Measurements from ENCODE around the gene SECISBP2.

SECISBP2 gene

GRCh38 chr9:89405826-89406225 is 87.5 kb downstream of the SECISBP2 start:
- peak; percentile 64 for DNase-seq (ENCODE audit: low spot score)

- no peak for DNase-seq (ENCODE audit: low spot score)
These were observed 88.8 kb downstream of the SECISBP2 start for GRCh38 chr9:89407070-89407469.

- DNase-seq (ENCODE audit: low spot score): no peak
These were observed 90.4 kb downstream of the SECISBP2 start for GRCh38 chr9:89408628-89409101.

Data from kidney capillary endothelial cell (primary cell).